HEK293T (cell line): Measurements from ENCODE around the gene CPLANE2.
A peak's percentile ranks its signal among the peaks of the same experiment; 100 is the strongest.
"Not testable (repeated sequence)": the region's sequence is repeated elsewhere in the genome, so short reads cannot be mapped to it uniquely, and the experiment has no call there.

Experiments
- CTCF ChIA-PET: fragments of 350-600 bp; formaldehyde crosslinking; extraction: SDS; loops from one replicate; lab custom pipeline; 2021; ENCODE audit warnings: antibody characterized with exemption, inconsistent platforms; lab: Yijun Ruan, JAX
- POLR2A ChIA-PET: fragments of 350-600 bp; formaldehyde crosslinking; extraction: SDS; loops from one replicate; lab custom pipeline; 2020; ENCODE audit warnings: antibody characterized with exemption, inconsistent platforms; lab: Yijun Ruan, JAX
- DNase-seq: peaks from one replicate; pipeline ENCODE4 v3.0.0; 2012; ENCODE audit warnings: mixed read lengths; ENCODE audit errors: extremely low spot score
- ARNT ChIP-seq: fragments of 450-650 bp; IDR thresholded peaks from 2 replicates; pipeline ENCODE4 v1.6.1; 2017; ENCODE audit warnings: mild to moderate bottlenecking
- BHLHE40 ChIP-seq: fragments of 450-650 bp; IDR thresholded peaks from 2 replicates; pipeline ENCODE4 v1.6.1; 2016; ENCODE audit warnings: mild to moderate bottlenecking, moderate library complexity, borderline replicate concordance
- CTBP1 ChIP-seq: fragments of 450-650 bp; IDR thresholded peaks from 2 replicates; pipeline ENCODE4 v1.6.1; 2016; ENCODE audit warnings: borderline replicate concordance
- ELF4 ChIP-seq: fragments of 450-650 bp; IDR thresholded peaks from 2 replicates; pipeline ENCODE4 v1.6.1; 2017; ENCODE audit warnings: antibody characterized with exemption
- FOXA1 ChIP-seq: fragments of 450-650 bp; IDR thresholded peaks from 2 replicates; pipeline ENCODE4 v1.6.1; 2016; ENCODE audit warnings: mild to moderate bottlenecking
- FOXK2 ChIP-seq: fragments of 450-650 bp; IDR thresholded peaks from 2 replicates; pipeline ENCODE4 v1.6.1; 2016; ENCODE audit warnings: mild to moderate bottlenecking
- FOXM1 ChIP-seq: fragments of 450-650 bp; IDR thresholded peaks from 2 replicates; pipeline ENCODE4 v1.6.1; 2017; ENCODE audit warnings: mild to moderate bottlenecking, borderline replicate concordance
- HDGF ChIP-seq: fragments of 450-650 bp; IDR thresholded peaks from 2 replicates; pipeline ENCODE4 v1.6.1; 2017; ENCODE audit warnings: antibody characterized with exemption, borderline replicate concordance
- L3MBTL2 ChIP-seq: fragments of 450-650 bp; conservative IDR thresholded peaks from 2 replicates; pipeline ENCODE4 v1.6.1; 2016; ENCODE audit warnings: mild to moderate bottlenecking
- LEF1 ChIP-seq: fragments of 450-650 bp; IDR thresholded peaks from 2 replicates; pipeline ENCODE4 v1.6.1; 2017; ENCODE audit warnings: mild to moderate bottlenecking, borderline replicate concordance
- NFRKB ChIP-seq: fragments of 450-650 bp; IDR thresholded peaks from 2 replicates; pipeline ENCODE4 v1.6.1; 2016; ENCODE audit warnings: mild to moderate bottlenecking, moderate library complexity
- PKNOX1 ChIP-seq: fragments of 450-650 bp; IDR thresholded peaks from 2 replicates; pipeline ENCODE4 v1.6.1; 2016
- SP1 ChIP-seq: fragments of 450-650 bp; IDR thresholded peaks from 2 replicates; pipeline ENCODE4 v1.6.1; 2017
- SUZ12 ChIP-seq: fragments of 450-650 bp; IDR thresholded peaks from 2 replicates; pipeline ENCODE4 v1.6.1; 2016; ENCODE audit warnings: mild to moderate bottlenecking
- TARDBP ChIP-seq: fragments of 450-650 bp; IDR thresholded peaks from 2 replicates; pipeline ENCODE4 v1.6.1; 2016
- ZNF384 ChIP-seq: fragments of 450-650 bp; IDR thresholded peaks from 2 replicates; pipeline ENCODE4 v1.6.1; 2016

CPLANE2 gene

GRCh38 chr1:16249596-16250241 is 12.7 kb upstream of the CPLANE2 start:
- TF ChIP-seq BHLHE40: no peak
- TF ChIP-seq LEF1: no peak
- no peak for TF ChIP-seq SUZ12
- no peak for TF ChIP-seq NFRKB
- TF ChIP-seq HDGF: no peak
- no peak for TF ChIP-seq FOXM1
- TF ChIP-seq FOXA1: no peak
- TF ChIP-seq ARNT: no peak
- no peak for TF ChIP-seq TARDBP
- TF ChIP-seq PKNOX1: no peak
- TF ChIP-seq FOXK2: no peak
- TF ChIP-seq ZNF384: no peak
- TF ChIP-seq L3MBTL2: no peak
- TF ChIP-seq SP1: no peak
- TF ChIP-seq CTBP1: no peak
- no peak for TF ChIP-seq ELF4
- ChIA-PET POLR2A (interaction anchor here (2.1 kb wide), 1 partner anchor 113 kb away, joined by 7 read pairs; no protein-coding TSS in a partner anchor), CTCF (interaction anchor here (1.8 kb wide), 1 partner anchor 177 kb away, joined by 5 read pairs; the partner anchor contains the start of gene FAM131C)
- no peak for DNase-seq

- DNase-seq: peak; percentile 33
- TF ChIP-seq TARDBP: no peak
- no peak for TF ChIP-seq CTBP1
- TF ChIP-seq ELF4: no peak
- no peak for TF ChIP-seq LEF1
- TF ChIP-seq SUZ12: no peak
- no peak for TF ChIP-seq NFRKB
- no peak for TF ChIP-seq SP1
- TF ChIP-seq FOXK2: no peak
- ChIA-PET POLR2A (interaction anchor here (1.2 to 2.1 kb wide), 3 partner anchors 10 to 114 kb away, joined by 4 to 7 read pairs (median 5); partner anchors contain the start of gene CPLANE2), CTCF (interaction anchor here (0.6 to 1.8 kb wide), 4 partner anchors 42 to 176 kb away, joined by 3 to 7 read pairs (median 6); partner anchors contain the start of gene FAM131C)
Observed at GRCh38 chr1:16248603-16249516, 11.9 kb upstream of the CPLANE2 start.

- CTCF ChIA-PET: interaction anchor here (0.7 to 1.8 kb wide), 4 partner anchors 41 to 175 kb away, joined by 3 to 7 read pairs (median 4); partner anchors contain the start of gene FAM131C
- TF ChIP-seq SUZ12 (no peak), FOXK2 (no peak), PKNOX1 (no peak), FOXM1 (no peak), HDGF (no peak), FOXA1 (no peak), CTBP1 (no peak), LEF1 (no peak), BHLHE40 (no peak), NFRKB (no peak), SP1 (no peak), TARDBP (no peak), ZNF384 (no peak), L3MBTL2 (no peak), ARNT (no peak), ELF4 (no peak)
- DNase-seq: no peak
- POLR2A ChIA-PET: interaction anchor here (1.2 to 2.1 kb wide), 3 partner anchors 9 to 115 kb away, joined by 4 to 7 read pairs (median 5); partner anchors contain the start of gene CPLANE2
Observed at GRCh38 chr1:16248007-16248436, 11.0 kb upstream of the CPLANE2 start.

GRCh38 chr1:16247441-16247840 is 10.5 kb upstream of the CPLANE2 start:
- DNase-seq: no peak
- TF ChIP-seq NFRKB (no peak), L3MBTL2 (no peak), FOXK2 (no peak), TARDBP (no peak)
- ChIA-PET CTCF (interaction anchor here (0.7 to 1.4 kb wide), 3 partner anchors 41 to 75 kb away, joined by 3 to 7 read pairs (median 3); no protein-coding TSS in a partner anchor), POLR2A (interaction anchor here (1.6 kb wide), 1 partner anchor 11 kb away, joined by 5 read pairs; the partner anchor contains the start of gene CPLANE2)

GRCh38 chr1:16246961-16247360 is 10.0 kb upstream of the CPLANE2 start:
- no peak for DNase-seq
- ChIA-PET POLR2A (no interaction called here), CTCF (interaction anchor here (0.6 kb wide), 1 partner anchor 116 kb away, joined by 5 read pairs; no protein-coding TSS in a partner anchor)
- TF ChIP-seq ELF4 (no peak), LEF1 (no peak), ARNT (no peak), HDGF (no peak), TARDBP (no peak), L3MBTL2 (no peak), CTBP1 (no peak), PKNOX1 (no peak), ZNF384 (no peak), FOXA1 (no peak), FOXK2 (no peak)

- ChIA-PET POLR2A (interaction anchor here (0.8 kb wide), 1 partner anchor 9 kb away, joined by 3 read pairs; the partner anchor contains the start of gene CPLANE2), CTCF (interaction anchor here (0.7 kb wide), 2 partner anchors 10 to 20 kb away, joined by 4 to 7 read pairs; no protein-coding TSS in a partner anchor)
Observed at GRCh38 chr1:16246239-16246638, 9.3 kb upstream of the CPLANE2 start.

More at GRCh38 chr1:16246239-16246638, 9.3 kb upstream of the CPLANE2 start:
- DNase-seq: not testable (repeated sequence)
